ENCODE results near the gene UBALD2.

- TF ChIP-seq CTCF (IDR thresholded peaks at IDR 0.05) (no peak), POLR2A (IDR thresholded peaks at IDR 0.05) (no peak), EP300 (IDR thresholded peaks at IDR 0.05) (no peak)
Measured at GRCh38 chr17:76312735-76313134, 47.6 kb downstream of the UBALD2 start.
